Psoas muscle (tissue), 8 donors: ENCODE measurements around the gene MEIS2. TPM values are rescaled to one million over a fixed set of nuclear protein-coding genes. Genes with fewer than 3 reads are reported as not detected.

Source experiments
- ATAC-seq, 4 donors: fragments of 200-7000 bp; cut with Tn5 transposase; one replicate each; pipeline ENCODE4 v1.9.1; 2020; ENCODE audit warnings: moderate library complexity in 3 of 4, mild to moderate bottlenecking in 2 of 4
- DNase-seq, 2 donors: peaks; one replicate each; pipeline ENCODE4 v3.0.0-alpha.2; 2020
- H3K27ac ChIP-seq: fragments of 200-600 bp; one replicate; pipeline ENCODE4 v1.8.0; 2022
- H3K27me3 ChIP-seq, 3 donors: fragments of 200-600 bp in 1 of 3; one replicate each; pipeline versions ENCODE4 v1.6.1 to v1.8.0; 2013 to 2022; ENCODE audit warnings: low read length in 2 of 3, mild to moderate bottlenecking in 2 of 3, moderate library complexity in 1 of 3; ENCODE audit not compliant: insufficient read depth in 3 of 3
- H3K36me3 ChIP-seq, 2 donors: fragments of 200-600 bp in 1 of 2; one replicate each; pipeline versions ENCODE4 v1.6.1 to v1.8.0; 2013 to 2022; ENCODE audit warnings: low read depth in 1 of 2, mild to moderate bottlenecking in 1 of 2, moderate library complexity in 1 of 2; ENCODE audit not compliant: insufficient read depth in 1 of 2
- H3K4me1 ChIP-seq: fragments of 200-600 bp; one replicate; pipeline ENCODE4 v1.8.0; 2022
- H3K4me3 ChIP-seq: fragments of 200-600 bp; one replicate; pipeline ENCODE4 v1.8.0; 2022; ENCODE audit warnings: mild to moderate bottlenecking
- H3K9me3 ChIP-seq: fragments of 200-600 bp; one replicate; pipeline ENCODE4 v1.8.0; 2022
- WGBS, 3 donors: extraction: QIAGEN DNeasy Blood & Tissue Kit; methylation state at CpG; one replicate each; pipeline versions ENCODE4 v1.1.6 to v1.1.7; 2013; 5-methylcytosine and 5-hydroxymethylcytosine counted together
- intact Hi-C, 2 donors: fragments of 100-400 bp; cut with DNase I; formaldehyde crosslinking; loops; one replicate each; pipeline versions ENCODE4 v1.11.0 to v1.14.2; 2022
- polyA plus RNA-seq, 3 donors: library from polyadenylated mRNA; stranded (reverse); fragments of 200-250 nt; gene quantifications; one replicate each; pipeline ENCODE4 v1.2.3, GENCODE V29; 2013
- total RNA-seq, 4 donors: library from RNA; stranded (reverse); fragmentation: NEBNext Ultra II Directional in 2 of 4; extraction: Animal tissue kit (Norgen Biotek cat#: 25700) in 2 of 4; gene quantifications; one replicate each; pipeline versions ENCODE4 v1.2.1 to v1.2.4, GENCODE V29; 2021 to 2023
- TF ChIP-seq, protein P1 (sequence below): fragments of 200-600 bp; IDR thresholded peaks from one replicate; pipeline ENCODE4 v1.8.0; 2022; ENCODE audit warnings: antibody characterized with exemption
- donor health status: healthy with polysubstance abuse.
- donor health status: DM: no; HTN: no; CAD: no; lungs with moderate emphysema.
- donor health status: Bipolar disorder and iron deficiency.
- donor health status: healthy.
- donor health status: DM: yes; HTN: yes; CAD: no.
- donor health status: DM: no; HTN: no; CAD: no.
- donor health status: DM: no; HTN: no; CAD: no.
- donor health status: DM: yes; HTN: yes; CAD: no.

The MEIS2 gene
- total and polyA plus RNA-seq, 7 donors: 0.42 to 24.3 (median 1.9) TPM

DNA sequence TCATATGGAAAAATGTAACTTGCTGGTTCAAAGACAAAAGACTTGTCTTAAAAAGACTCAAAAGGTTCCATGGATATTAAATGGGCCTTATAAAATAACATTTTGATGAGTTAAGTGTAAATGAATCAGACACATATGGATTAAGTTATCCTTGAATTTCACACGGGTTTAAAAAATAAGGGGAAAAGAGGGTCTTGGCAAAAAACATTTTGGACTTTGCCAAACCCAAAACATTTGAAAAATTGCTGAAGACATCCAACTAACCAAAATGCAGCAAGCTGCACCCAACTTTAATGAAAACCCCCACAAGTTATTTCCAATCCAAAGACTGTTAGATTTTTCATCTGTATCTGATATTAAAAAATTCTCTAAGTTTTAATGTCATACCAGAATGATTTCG lies 200.7 kb downstream of the MEIS2 start:
- intact Hi-C loops: no loop called here

DNA sequence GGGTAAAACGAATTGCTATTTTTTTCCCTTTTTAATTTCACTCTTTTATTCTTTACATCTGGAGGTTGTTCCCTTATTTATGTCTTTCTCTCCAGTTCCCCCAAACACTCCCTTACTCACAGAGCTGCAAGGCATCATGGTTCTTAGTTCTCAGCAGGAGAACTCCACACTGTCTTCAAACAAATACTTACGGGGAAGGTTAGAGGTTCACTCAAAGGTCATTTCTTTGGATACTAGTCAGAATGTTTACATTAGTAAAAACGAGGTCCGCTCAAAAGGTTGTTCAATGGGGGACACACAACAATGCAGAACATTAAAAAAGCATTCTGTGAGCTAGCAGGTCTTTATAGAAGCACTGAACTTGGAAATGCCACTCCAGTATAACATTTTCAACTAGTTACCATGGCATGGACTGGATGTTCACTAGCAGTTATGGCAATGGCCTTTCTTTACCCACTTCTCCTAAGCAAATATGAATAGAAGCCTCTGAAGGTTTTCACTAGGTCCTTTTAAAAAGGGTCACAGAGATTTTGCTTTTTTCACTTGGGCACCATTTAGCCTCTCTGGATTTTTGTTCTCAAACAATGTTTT lies 201.7 kb downstream of the MEIS2 start:
- TF ChIP-seq, protein P1, sequence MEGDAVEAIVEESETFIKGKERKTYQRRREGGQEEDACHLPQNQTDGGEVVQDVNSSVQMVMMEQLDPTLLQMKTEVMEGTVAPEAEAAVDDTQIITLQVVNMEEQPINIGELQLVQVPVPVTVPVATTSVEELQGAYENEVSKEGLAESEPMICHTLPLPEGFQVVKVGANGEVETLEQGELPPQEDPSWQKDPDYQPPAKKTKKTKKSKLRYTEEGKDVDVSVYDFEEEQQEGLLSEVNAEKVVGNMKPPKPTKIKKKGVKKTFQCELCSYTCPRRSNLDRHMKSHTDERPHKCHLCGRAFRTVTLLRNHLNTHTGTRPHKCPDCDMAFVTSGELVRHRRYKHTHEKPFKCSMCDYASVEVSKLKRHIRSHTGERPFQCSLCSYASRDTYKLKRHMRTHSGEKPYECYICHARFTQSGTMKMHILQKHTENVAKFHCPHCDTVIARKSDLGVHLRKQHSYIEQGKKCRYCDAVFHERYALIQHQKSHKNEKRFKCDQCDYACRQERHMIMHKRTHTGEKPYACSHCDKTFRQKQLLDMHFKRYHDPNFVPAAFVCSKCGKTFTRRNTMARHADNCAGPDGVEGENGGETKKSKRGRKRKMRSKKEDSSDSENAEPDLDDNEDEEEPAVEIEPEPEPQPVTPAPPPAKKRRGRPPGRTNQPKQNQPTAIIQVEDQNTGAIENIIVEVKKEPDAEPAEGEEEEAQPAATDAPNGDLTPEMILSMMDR: no peak
- DNase-seq: no peak
- H3K36me3 ChIP-seq: peaks cover 0 to 11% of the 10 kb centered on the region in 2 donors
- peaks cover 0 to 3% (median 3%) of the 10 kb centered on the region in 3 donors for H3K27me3 ChIP-seq
- H3K4me1 ChIP-seq: no peaks in the 10 kb centered on the region
- H3K9me3 ChIP-seq: no peaks in the 10 kb centered on the region
- ATAC-seq: no peak
- 51 to 62% (median 55%) methylated on average over 4 of the region's 4 CpGs for WGBS, 3 donors
- no peak overlapping the region for H3K4me3 ChIP-seq
- no peak overlapping the region for H3K27ac ChIP-seq
- intact Hi-C loops: no loop called here

More for the DNA sequence above, 200.7 kb downstream of the MEIS2 start:
- WGBS, 3 donors: 60 to 62% (median 61%) methylated on average over 2 of the region's 2 CpGs
- TF ChIP-seq, protein P1: no peak
- no peak overlapping the region for H3K4me3 ChIP-seq
- H3K27ac ChIP-seq: no peak overlapping the region
- DNase-seq: no peak
- peaks cover 0 to 3% (median 3%) of the 10 kb centered on the region in 3 donors for H3K27me3 ChIP-seq
- H3K36me3 ChIP-seq: peaks cover 0 to 5% of the 10 kb centered on the region in 2 donors
- no peaks in the 10 kb centered on the region for H3K9me3 ChIP-seq
- H3K4me1 ChIP-seq: no peaks in the 10 kb centered on the region
- ATAC-seq: no peak

DNA sequence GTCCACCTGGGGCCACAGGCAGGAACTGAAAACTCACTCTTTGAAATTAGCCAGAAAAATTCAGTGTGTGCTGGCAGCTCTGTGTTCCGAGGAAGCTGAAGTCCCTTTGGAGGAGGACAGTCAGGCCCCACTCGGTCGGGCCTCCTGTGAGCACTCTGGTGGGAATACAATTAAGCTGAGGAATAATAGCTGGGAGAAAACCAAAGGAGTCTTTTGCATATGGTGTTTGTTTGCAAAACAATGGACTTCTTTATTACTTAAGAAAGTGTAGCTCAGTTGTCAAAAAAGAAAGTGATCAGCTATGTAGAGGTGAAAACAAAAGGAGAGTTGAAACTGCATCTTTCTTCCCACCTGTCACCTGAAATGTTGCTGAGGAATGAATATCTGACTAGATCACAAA lies 202.5 kb downstream of the MEIS2 start:
- H3K27me3 ChIP-seq: peaks cover 0 to 3% (median 3%) of the 10 kb centered on the region in 3 donors
- H3K9me3 ChIP-seq: no peaks in the 10 kb centered on the region
- WGBS, 3 donors: 41 to 48% (median 42%) methylated on average over 3 of the region's 3 CpGs
- H3K4me3 ChIP-seq: no peak overlapping the region
- H3K27ac ChIP-seq: no peak overlapping the region
- DNase-seq (no peak), ATAC-seq (no peak)
- peaks cover 0 to 13% of the 10 kb centered on the region in 2 donors for H3K36me3 ChIP-seq
- TF ChIP-seq, protein P1: no peak
- H3K4me1 ChIP-seq: no peaks in the 10 kb centered on the region
- intact Hi-C loops: no loop called here

DNA sequence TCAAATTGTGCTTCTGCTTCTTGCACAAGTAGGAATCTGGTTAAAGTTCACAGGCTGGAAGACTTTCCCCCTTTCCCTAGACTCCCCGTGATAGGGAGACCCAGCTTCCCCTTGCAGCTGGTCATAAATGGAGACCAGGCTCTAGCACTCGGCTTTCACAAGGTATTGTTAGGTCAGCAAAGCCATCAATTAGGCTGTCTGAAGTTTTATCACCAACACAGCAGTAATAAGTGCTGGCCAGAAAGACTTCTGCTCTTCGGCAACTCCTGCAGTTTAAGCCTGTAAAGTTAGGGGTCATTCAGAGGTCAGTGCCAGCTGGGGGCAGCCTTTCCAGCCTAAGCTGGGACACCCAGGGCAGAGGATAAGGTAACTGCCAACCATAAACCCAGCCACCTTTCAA lies 203.4 kb downstream of the MEIS2 start:
- 36 to 43% (median 41%) methylated on average over 3 of the region's 3 CpGs for WGBS, 3 donors
- TF ChIP-seq, protein P1: no peak
- Histone ChIP-seq H3K36me3 (peaks cover 0 to 13% of the 10 kb centered on the region in 2 donors), H3K27me3 (peaks cover 0 to 3% (median 3%) of the 10 kb centered on the region in 3 donors), H3K9me3 (no peaks in the 10 kb centered on the region), H3K27ac (no peak overlapping the region), H3K4me1 (no peaks in the 10 kb centered on the region), H3K4me3 (no peak overlapping the region)
- ATAC-seq: no peak
- DNase-seq: no peak
- intact Hi-C loops: no loop called here

DNA sequence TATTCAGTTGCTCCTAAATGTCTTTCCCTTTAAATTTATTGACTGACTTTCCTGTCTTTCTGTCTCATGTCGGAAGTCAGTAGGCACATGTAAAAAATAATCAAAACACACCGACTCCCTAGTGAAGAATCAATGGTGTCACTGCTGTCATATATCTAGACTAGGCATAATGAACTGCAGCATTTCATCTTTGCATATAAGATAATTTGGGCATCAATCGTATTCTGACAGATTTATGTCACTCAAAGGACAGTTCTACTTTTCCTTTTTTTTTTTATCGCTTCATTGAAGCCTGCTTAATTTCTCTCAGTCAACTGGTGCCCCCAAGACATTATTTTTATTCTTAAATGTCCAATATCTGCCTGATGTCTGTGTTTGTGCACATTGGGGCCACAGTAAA lies 206.3 kb downstream of the MEIS2 start:
- intact Hi-C loops: no loop called here
- no peak overlapping the region for H3K27ac ChIP-seq
- H3K4me1 ChIP-seq: no peaks in the 10 kb centered on the region
- TF ChIP-seq, protein P1: no peak
- peaks cover 0 to 13% of the 10 kb centered on the region in 2 donors for H3K36me3 ChIP-seq
- H3K4me3 ChIP-seq: no peak overlapping the region
- H3K9me3 ChIP-seq: no peaks in the 10 kb centered on the region
- DNase-seq (no peak), ATAC-seq (no peak)
- 82 to 84% (median 83%) methylated on average over 4 of the region's 4 CpGs for WGBS, 3 donors
- H3K27me3 ChIP-seq: peaks cover 3 to 15% (median 4%) of the 10 kb centered on the region in 3 donors
